Measurements from ENCODE around the gene ENOX1. TPM values are rescaled to one million over a fixed set of nuclear protein-coding genes. Genes with fewer than 3 reads are reported as not detected.

Gene ENOX1
- total RNA-seq, 1 experiment from 2014 or later, result 0.95 TPM

- no peaks in the 10 kb centered on the region for H3K9me3 ChIP-seq (ENCODE audit: low read length)
- H4K20me1 ChIP-seq (ENCODE audit: low read length), result no peaks in the 10 kb centered on the region
- H3K4me2 ChIP-seq (ENCODE audit: low read length), result no peak overlapping the region
- H2AFZ ChIP-seq (ENCODE audit: low read length), result no peak overlapping the region
- ATAC-seq (no peak), DNase-seq (no peak)
- no peak for TF ChIP-seq EZH2 (IDR thresholded peaks at IDR 0.05; ENCODE audit: low read length, unreplicated experiment)
- TF ChIP-seq, protein P1, sequence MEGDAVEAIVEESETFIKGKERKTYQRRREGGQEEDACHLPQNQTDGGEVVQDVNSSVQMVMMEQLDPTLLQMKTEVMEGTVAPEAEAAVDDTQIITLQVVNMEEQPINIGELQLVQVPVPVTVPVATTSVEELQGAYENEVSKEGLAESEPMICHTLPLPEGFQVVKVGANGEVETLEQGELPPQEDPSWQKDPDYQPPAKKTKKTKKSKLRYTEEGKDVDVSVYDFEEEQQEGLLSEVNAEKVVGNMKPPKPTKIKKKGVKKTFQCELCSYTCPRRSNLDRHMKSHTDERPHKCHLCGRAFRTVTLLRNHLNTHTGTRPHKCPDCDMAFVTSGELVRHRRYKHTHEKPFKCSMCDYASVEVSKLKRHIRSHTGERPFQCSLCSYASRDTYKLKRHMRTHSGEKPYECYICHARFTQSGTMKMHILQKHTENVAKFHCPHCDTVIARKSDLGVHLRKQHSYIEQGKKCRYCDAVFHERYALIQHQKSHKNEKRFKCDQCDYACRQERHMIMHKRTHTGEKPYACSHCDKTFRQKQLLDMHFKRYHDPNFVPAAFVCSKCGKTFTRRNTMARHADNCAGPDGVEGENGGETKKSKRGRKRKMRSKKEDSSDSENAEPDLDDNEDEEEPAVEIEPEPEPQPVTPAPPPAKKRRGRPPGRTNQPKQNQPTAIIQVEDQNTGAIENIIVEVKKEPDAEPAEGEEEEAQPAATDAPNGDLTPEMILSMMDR (conservative IDR thresholded peaks at IDR 0.05; ENCODE audit: low read depth, low read length), result no peak
- no peak for TF ChIP-seq EZH2phosphoT487 (IDR thresholded peaks at IDR 0.05; ENCODE audit: borderline replicate concordance, low read length)
- no peak overlapping the region for H3K4me3 ChIP-seq (ENCODE audit: low read length)
- no peaks in the 10 kb centered on the region for H3K27me3 ChIP-seq (ENCODE audit: low read length)
- no peaks in the 10 kb centered on the region for H3K4me1 ChIP-seq (ENCODE audit: insufficient read depth, low read length)
- no peaks in the 10 kb centered on the region for H3F3A ChIP-seq (ENCODE audit: low read length, unreplicated experiment)
- intact Hi-C loops (cut with micrococcal nuclease), result no loop called here
- H3K36me3 ChIP-seq (ENCODE audit: low read depth, low read length), result no peaks in the 10 kb centered on the region
- CTCF ChIA-PET, result no interaction called here
- H3K9me2 ChIP-seq (replicated peaks; ENCODE audit: low read length), result no peaks in the 10 kb centered on the region
- H3K9ac ChIP-seq (ENCODE audit: low read length), result no peak overlapping the region
- POLR2A ChIA-PET (ENCODE audit: unreplicated experiment), result no interaction called here
- no peak overlapping the region for H3K27ac ChIP-seq (ENCODE audit: low read length)
- BruUV-seq (replicated peaks), result no TSS peak
- H3K79me2 ChIP-seq (ENCODE audit: low read length), result no peaks in the 10 kb centered on the region
Measured at GRCh38 chr13:43359536-43359935, 427.2 kb downstream of the ENOX1 start.

GRCh38 chr13:43357564-43357963, 429.2 kb downstream of the ENOX1 start:
- Histone ChIP-seq H3F3A (ENCODE audit: low read length, unreplicated experiment) (no peaks in the 10 kb centered on the region), H3K4me3 (ENCODE audit: low read length) (no peak overlapping the region), H4K20me1 (ENCODE audit: low read length) (no peaks in the 10 kb centered on the region), H2AFZ (ENCODE audit: low read length) (no peak overlapping the region), H3K79me2 (ENCODE audit: low read length) (no peaks in the 10 kb centered on the region), H3K9ac (ENCODE audit: low read length) (no peak overlapping the region), H3K36me3 (ENCODE audit: low read depth, low read length) (no peaks in the 10 kb centered on the region), H3K4me1 (ENCODE audit: insufficient read depth, low read length) (no peaks in the 10 kb centered on the region), H3K9me3 (ENCODE audit: low read length) (no peaks in the 10 kb centered on the region), H3K27me3 (ENCODE audit: low read length) (no peaks in the 10 kb centered on the region), H3K9me2 (replicated peaks; ENCODE audit: low read length) (no peaks in the 10 kb centered on the region), H3K4me2 (ENCODE audit: low read length) (no peak overlapping the region), H3K27ac (ENCODE audit: low read length) (no peak overlapping the region)
- ChIA-PET CTCF (no interaction called here), POLR2A (ENCODE audit: unreplicated experiment) (no interaction called here)
- DNase-seq (no peak), ATAC-seq (no peak)
- no TSS peak for BruUV-seq (replicated peaks)
- no peak for TF ChIP-seq EZH2phosphoT487 (IDR thresholded peaks at IDR 0.05; ENCODE audit: borderline replicate concordance, low read length)
- TF ChIP-seq EZH2 (IDR thresholded peaks at IDR 0.05; ENCODE audit: low read length, unreplicated experiment), result no peak
- TF ChIP-seq, protein P1 (conservative IDR thresholded peaks at IDR 0.05; ENCODE audit: low read depth, low read length), result no peak
- intact Hi-C loops (cut with micrococcal nuclease), result no loop called here

DNA sequence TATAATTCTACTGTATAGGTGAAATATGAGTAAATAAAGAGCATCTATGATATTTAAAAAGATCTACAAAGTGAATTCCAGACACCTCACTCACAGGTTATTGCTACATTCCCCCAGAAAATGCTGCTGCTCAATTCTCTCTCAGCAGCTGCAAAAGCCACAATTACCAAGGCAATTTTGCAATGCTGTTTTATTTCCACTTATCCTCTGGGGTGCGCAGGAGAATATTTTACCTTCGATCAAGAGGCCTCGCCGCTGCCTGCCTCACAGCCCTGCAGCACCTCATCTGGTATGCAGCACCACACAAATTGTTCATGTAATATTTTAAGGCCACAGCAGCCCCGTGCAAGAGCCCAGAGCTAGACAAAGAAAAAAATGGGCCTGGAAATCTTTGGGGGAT, 430.2 kb downstream of the ENOX1 start:
- Histone ChIP-seq H3K9me2 (replicated peaks; ENCODE audit: low read length) (no peaks in the 10 kb centered on the region), H2AFZ (ENCODE audit: low read length) (no peak overlapping the region), H3K9ac (ENCODE audit: low read length) (no peak overlapping the region), H3K9me3 (ENCODE audit: low read length) (no peaks in the 10 kb centered on the region), H3K36me3 (ENCODE audit: low read depth, low read length) (no peaks in the 10 kb centered on the region), H3K27me3 (ENCODE audit: low read length) (no peaks in the 10 kb centered on the region), H4K20me1 (ENCODE audit: low read length) (no peaks in the 10 kb centered on the region), H3K4me2 (ENCODE audit: low read length) (no peak overlapping the region), H3K79me2 (ENCODE audit: low read length) (no peaks in the 10 kb centered on the region), H3K4me3 (ENCODE audit: low read length) (no peak overlapping the region), H3K4me1 (ENCODE audit: insufficient read depth, low read length) (no peaks in the 10 kb centered on the region), H3K27ac (ENCODE audit: low read length) (no peak overlapping the region), H3F3A (ENCODE audit: low read length, unreplicated experiment) (no peaks in the 10 kb centered on the region)
- ATAC-seq (no peak), DNase-seq (no peak)
- ChIA-PET CTCF (no interaction called here), POLR2A (ENCODE audit: unreplicated experiment) (interaction anchor here (0.6 kb wide), 1 partner anchor 510 kb away, joined by 3 read pairs; no protein-coding TSS in a partner anchor)
- no TSS peak for BruUV-seq (replicated peaks)
- TF ChIP-seq EZH2 (IDR thresholded peaks at IDR 0.05; ENCODE audit: low read length, unreplicated experiment), result no peak
- TF ChIP-seq, protein P1 (conservative IDR thresholded peaks at IDR 0.05; ENCODE audit: low read depth, low read length), result no peak
- TF ChIP-seq EZH2phosphoT487 (IDR thresholded peaks at IDR 0.05; ENCODE audit: borderline replicate concordance, low read length), result no peak
- intact Hi-C loops (cut with micrococcal nuclease), result no loop called here
